HG03521 (cell line): Measurements from ENCODE around the gene RIN1.

Source experiments
- ATAC-seq: cut with Tn5 transposase; IDR thresholded peaks from one replicate; pipeline ENCODE4 v1.9.1; 2021; ENCODE audit warnings: mild to moderate bottlenecking, moderate library complexity; ENCODE audit not compliant: unreplicated experiment

Gene RIN1

DNA sequence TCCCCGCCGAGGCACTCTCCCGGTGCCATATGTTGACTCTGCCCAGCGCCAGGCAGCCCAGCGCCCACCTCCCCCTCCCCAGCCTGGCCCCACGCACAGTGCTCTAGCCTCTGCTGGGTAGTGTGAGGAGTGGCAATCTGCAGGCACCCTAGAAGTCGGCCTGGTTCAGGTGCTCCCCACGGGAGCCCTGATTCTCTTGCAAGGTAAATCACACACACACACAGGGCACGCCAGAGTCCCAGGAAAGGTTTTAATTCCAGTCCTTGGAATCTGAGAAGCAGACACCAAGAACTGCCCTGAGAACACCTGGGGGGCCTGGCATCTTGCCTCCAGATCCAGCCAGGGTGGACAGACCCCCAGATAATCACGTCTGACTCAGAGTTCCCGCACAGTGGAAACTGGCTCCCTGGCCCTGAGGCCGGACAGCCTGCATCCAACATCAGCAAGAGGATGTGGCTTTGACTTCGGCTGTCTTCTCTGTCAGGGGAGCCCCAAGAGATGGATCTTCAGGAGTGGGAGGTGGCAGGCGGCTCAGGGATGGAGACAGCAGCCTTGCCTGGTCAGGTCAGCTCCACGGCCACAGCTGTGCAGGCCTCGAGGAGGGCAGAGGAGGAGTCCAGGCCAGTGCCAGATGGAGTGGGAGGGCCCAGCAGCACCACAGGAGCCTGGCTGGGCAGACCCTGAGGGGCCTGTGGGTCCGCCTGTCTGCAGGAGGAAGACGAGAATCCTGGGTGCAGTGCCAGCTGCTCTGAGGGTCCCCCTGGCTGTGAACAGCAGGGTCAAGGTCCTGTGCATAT is 1.1 kb upstream of the RIN1 start:
- ATAC-seq: no peak

DNA sequence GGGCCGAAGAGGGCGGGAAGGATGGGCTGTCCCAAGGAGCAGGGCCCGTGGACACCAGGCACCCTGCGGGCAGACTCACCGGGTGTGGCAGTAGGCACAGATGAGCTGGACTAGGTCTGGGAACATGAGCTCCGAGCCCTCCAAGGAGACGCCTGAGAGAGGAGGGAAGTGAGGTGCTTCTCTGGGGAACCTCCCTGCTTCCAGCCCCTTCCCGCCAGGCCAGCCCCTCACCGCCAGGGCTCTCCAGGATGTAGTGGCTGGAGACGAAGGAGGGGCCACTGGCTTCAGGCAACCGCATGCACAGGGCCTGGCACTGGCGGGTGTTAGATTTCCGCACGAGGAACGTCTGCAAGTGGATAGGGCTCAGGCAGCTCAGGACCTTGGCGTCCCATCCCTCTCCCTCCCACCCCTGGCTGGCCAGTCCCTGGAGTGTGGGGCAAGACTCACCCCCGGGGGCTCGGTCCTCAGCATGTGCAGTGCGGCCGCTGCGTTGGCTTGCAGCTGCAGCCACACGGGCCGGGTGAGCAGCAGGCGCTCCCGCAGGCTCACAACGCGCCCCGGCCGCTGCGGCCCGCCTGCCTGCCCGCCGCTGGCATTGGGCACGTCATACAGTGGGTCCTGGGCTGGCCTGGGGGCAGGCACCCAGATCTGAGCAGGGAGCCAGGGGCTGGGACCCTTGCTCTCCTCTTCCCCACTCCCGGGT is 552 bp downstream of the RIN1 start:
- ATAC-seq: no peak

DNA sequence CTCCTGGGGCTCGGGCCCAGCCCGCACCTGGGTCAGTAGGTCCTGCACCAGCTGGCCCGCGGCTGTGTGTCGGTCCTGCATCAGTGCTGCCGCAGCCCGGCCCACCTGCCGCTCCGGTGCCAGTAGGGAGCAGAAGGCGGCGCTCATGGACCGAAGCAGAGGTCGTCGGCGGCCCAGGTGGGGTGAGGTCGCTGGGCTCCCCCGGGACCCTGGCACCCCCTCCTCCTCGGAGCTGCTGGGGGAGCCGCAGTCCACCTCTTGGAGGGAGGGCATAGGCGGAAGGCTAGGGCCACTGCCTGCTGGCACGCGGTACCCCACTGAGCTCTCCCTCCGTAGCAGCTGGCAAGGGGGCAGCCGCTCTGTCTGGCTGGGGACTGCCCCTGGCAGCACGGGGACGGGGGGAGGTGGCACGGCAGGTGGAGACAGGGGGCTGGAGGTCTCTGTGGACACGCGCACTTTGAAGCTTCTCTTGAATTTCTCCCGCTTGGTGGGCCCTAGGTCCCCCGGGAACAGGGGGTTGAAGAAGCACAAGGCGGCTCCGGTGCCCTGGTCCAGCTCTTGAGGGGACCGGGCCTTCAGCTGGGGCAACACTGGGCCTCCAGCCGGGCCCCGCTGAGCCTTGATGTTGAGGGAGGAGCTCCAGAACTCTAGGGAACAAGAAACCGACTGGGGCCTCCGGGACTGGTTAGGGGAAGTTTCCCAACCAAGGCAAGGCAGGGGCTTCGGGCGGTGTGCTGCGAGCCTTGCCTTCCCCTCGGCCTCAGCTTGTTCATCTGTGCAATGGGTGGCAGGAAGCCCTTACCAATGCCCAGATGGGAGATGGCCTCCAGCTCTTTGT is 1.4 kb downstream of the RIN1 start:
- ATAC-seq: no peak

DNA sequence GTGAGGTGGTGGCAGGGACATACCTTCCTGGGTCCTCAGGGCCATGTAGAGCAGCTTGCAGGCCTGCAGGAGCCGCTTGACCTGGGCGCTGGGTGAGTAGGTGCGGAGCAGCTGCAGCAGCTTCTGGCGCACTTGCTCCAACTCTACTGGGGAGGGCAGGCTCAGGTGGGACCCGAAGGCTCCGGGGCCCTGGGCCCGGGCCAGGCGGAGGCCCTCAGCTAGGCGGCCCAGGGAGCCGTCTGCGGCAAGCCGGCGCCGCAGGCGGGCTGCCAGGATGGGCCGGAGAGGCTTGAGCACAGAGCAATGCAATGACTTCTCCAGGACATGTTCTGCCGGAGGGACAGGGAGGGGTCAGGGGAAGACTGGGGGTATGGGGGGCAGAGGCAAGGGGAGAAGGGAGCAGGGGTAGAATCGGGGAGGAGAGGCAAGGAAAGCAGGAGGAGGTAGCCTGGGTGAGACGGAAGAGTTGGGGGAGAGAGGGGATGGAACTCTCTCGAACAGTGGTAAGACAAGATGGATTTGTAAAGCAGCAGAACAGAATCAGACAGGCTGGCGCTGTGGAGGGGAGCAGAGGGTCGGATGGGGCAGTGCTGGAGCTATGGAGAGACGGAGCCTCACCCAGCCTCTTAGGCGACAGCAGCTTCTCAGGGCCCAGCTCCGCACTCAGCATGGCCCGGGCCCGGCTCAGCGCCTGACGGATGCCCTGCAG is 2.2 kb downstream of the RIN1 start:
- ATAC-seq: no peak

DNA sequence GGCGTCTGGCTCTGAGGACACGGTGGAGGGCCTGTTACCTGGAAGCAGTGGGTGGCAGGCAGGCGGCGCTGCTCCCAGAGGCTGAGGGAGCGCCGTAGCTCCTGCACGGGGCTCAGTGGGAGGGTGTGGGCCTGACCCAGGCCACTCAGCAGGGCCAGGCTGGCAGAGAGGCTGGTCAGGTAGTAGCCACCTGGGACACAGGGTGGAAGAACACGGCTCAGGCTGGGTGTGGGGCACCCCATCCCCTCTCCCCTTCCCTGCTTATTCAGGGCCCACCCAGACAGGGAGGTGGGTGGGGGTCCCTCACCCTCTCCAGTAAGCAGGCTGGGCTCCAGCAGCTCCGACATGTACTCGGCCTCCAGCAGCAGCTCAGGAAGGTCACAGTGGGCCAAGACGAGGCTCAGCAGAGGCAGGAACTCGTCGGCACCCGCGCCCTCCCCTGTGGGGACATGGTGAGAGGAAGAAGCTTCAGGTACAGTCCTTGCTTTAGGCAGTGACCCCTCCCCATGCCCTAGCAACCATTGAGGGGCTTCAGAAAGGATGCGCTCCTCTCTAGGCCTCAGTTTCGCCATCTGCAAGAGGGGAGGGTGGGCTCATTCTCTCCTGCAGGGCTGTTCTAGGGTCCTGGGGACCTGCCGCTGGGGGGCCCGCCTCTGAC is 2.9 kb downstream of the RIN1 start:
- no peak for ATAC-seq

DNA sequence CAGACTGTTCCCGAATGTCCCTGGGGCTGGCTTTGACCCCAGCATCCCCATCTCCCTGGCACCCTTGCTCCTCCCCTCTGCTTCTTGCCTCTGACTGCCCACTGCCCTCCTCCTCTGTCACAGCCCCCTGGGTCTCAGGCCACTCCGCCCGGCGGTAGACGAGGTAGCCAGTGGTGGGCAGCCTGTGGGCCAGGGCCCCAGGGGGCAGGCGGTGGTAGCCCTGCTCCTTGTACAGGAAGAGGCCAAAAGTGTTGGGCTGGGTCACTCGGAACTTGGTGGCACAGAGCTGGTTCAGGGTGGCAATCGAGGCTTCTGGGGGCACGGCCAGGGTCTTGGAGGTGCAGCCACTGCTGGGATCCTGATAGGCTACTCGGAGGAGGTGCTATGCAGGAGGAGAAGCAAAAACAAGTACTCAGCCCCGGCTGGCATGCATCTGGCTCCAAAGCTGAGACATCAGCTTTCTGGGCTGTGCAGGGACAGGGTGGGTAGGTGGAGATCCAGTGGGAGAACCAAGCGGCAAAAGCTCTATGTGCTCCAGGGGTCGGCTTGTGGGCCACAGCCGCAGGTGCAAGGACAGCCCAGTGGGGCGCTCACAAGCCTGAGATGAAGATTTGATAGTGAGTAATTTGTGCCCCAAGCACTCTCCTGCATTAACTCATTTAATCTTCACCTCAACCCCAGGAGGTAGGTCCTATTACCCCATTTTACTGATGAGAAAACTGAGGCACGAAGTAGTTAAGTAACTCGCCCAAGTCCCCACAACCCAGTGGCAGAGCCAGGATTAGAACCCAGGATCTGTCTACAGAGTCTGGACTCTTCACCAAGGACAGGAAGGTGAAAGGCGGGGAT is 3.6 kb downstream of the RIN1 start:
- ATAC-seq: no peak

DNA sequence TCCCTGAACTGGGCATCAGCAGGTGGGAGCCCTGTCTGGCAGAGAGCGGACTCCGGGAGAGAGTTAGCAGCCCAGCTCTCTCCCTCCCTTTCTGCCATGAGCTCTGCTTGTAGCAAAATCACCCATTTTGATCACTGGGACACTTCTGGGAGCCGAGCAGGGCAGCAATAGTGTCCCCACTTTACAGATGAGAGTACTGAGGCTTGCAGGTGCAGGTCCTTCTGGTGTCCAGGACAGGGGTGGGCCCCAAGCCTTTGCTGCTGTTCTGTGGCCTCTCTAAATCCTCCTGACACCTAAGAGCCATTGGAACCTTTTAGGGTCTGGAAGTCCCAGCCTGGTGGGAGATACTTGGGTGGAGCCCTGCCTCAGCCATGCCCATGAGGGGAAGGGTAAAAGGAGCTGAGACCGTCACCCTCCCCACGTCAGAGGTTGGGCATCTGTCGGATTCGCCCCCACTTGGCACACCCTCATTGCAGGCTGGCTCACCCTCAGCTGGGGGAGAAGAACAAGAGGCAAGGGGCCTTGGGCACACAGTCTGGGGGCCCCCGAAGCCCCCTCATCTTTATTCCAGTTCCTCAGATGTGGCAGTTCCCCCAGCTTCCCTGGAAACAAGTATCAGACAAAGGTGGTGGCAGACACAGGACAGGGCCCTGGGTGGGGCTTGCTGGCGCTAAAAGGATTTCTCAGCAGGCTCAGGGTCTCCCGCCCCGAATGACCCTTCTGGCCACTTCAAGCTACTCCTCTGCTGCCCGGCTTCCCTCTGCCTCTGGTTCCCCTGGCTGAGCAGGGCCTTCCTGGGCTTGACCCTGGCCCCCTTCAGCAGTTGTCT is 4.5 kb downstream of the RIN1 start:
- no peak for ATAC-seq

DNA sequence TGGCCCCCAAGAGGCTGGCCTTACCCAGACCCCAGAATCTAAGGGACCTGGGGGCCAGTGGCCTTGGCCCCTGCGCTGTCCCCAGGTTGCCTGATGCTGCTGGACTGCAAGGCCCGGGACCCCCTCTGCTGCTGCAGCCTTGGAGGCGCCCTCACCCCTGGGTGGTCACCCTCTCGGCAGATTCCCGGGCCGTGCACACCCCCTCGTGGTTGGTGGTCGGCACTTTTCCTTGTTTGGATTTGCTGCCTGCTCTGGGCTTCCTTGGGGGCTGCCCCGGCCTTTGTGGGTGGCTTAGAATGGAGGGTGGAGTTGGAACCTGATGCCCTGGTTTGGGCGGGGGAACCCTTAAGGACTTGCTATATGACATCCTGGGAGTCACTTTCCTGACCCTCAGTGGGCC is 5.3 kb downstream of the RIN1 start:
- no peak for ATAC-seq

DNA sequence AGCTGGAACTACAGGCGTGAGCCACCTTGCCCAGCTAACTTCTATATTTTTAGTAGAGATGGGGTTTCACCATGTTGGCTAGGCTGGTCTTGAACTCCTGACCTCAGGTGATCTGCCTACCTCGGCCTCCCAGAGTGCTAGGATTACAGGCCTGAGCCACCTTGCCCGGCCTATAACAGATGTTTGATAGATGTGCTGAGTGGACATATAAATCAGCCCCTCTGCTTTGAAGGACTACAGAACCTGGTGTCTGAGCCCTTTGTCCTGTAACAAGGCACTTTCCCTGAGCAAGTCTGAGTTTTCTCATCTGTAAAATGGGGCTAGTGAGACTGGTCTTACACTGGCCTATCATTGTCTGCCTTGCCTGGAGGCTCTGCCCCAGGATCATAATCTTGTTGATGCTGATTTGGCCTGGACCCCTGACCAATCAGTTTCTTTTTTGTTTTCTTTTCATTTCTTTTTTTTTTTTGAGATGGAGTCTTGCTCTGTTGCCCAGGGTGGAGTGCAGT is 7.0 kb downstream of the RIN1 start:
- ATAC-seq: no peak

DNA sequence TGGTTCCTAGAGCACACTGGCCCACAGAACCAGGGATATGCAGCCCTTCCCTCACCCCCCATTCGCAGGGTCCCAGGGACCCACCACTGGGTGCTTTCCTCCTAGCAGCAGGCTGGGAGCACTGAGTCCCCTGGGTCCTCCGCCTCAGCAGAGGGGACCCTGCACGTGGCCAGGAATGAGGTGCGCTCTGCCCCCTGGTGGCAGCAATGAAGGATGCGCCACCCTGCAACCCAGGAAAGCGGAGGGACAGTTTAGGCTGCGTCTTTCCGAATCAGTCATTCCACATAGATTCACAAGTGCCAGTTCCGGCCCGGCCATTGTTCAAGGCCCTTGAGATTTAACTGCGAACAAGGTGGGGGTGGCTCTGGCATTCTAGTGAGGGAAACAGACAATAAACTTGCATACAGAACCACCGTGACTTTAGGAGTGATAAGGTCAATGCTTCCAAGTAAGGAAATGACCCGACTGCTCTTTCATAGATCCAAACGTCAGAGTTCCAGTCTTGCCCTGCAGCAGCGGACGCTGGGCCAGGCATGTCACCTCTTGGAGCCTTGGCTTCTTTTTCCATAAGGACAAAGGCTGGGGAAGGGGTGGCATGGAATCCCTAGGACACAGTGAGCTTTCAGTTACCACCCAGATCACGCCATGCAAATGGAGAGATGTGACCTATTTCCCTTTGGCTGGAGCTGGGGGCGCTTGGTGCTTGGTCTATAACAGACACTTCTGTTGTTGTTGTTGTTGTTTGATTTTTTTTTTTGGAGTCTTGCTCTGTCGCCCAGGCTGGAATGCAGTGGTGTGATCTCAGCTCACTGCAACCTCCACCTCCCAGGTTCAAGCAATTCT is 7.7 kb downstream of the RIN1 start:
- ATAC-seq: no peak

DNA sequence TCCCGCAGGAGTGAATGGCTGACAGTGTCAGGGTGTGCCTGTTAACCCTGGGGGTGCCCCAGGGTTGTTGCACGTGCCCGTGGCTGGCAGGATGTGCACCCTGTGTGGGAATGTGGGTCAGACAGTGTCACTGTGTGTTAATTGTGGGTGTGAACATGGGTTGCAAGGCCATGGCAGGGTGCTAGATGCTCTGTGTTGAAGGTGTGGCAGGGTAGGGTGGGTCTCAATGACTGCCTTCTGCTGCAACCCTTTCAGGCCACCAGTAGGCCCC is 8.3 kb downstream of the RIN1 start:
- ATAC-seq: no peak

DNA sequence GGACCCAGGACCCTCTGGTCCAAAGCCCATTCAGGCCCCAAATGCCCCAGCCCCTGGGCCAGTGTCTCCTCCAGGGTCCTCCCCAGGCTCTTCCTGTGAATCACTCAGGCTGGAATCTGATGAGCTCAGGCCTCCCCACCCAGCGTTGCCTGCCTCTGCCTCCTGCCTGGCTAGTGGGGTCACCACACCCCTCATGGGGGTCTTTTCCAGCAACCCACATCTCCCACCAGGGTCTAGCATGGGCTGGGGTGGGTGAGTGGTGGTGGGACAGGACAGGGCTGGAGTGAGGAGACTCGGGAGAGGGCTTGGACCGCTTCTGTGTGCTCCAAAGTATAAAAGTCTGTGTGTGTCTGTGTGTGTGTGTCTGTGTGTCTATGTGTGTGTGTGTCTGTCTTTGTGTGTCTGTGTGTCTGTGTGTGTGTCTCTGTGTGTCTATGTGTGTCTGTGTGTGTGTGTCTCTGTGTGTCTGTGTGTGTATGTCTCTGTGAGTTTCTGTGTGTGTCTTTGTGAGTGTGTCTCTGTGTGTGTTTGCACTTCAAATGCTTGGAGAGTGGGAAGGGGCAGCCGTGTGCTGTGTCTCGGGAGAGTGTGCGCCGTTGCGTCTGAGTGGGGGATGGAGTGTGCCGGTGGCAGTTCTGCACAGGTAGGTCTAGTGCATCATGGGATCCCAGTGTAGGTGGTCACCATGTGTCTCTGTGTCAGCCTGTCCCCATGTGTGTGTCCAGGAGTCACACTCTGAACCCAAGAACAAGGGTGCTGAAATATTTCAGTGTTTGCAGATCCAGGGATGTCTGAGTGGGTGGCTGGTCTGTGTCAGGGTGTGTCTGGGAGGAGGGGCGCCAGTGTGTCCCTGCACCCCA is 8.8 kb downstream of the RIN1 start:
- no peak for ATAC-seq

DNA sequence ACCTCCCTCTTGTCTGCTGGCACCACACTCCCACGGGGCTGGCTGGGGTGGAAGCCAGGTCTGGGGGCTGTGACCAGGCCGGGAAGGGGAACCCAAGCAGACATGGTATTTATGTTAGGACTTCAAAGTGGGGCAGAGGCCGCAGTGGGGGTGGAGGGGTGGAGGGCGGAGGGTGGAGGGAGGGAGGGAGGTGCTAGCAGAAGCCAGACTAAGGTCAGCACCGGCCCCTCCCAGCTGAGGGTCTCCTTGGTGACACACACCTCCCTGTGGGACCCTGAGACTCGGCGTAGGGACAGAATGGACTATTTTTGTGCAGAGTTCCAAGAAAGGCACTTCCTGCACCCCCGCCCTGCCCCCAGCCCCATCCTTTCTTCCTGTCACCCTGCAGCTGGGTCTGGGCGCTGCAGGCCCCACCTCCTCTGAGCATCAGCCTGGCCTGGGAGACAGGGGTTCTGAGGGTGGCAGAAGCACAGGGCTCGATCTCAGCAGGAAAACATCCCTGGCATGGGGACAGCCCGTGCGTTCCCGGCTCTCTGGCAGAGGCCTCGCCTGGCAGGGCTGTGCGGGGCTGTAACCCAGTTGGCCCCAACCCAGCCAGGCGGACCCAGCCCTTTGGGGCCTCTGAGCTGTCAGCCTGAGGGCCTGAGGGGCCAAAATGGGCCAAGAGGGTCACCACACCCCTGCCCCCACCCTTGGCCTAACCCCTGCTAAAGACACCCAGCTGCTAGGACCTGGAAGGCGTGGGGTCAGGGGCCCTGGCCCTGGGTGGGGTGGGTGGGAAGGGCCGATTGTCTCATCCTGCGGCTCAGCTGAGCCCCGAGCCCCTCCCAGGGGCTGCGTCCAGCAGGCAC is 9.7 kb downstream of the RIN1 start:
- no peak for ATAC-seq

DNA sequence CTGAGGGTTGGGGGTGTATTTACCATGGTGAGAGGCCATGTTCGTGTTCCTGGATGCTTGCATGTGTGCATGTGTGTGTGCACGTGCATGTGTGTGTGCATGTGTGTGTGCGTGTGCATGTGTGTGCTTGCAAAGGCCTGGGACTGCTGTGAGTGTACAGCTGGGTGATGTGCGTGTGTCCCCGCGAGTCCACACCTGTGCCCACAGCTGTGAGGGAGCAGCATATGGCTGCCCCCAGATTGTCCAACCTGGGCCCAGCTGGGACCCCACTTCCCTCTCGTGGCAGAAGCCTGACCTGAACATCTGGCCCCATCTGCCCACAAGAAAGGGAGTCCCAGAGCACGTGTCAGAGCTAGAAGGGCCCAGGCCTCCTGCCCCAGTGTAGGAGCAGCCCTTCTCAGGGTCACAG is 11.0 kb downstream of the RIN1 start:
- ATAC-seq: no peak

DNA sequence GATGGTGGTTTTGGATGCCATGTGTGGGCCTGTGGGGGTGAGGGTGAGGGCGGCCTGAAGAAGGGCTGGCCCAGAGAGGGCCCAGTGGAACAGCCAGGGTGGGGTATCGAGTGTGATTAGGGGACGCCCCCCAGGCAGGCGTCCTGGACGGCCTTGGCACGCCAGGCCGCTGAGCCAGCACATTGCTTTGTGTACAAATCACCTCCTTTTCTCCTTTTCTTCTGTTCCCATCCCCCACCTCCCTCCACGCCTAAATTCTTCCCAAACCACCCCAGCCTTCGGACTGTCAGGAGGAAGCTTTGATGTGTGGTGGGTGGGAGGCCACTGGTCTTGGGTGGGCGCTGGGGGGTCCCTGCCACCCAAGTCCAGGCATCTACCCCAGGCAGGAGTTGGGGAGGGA is 11.6 kb downstream of the RIN1 start:
- ATAC-seq: no peak

DNA sequence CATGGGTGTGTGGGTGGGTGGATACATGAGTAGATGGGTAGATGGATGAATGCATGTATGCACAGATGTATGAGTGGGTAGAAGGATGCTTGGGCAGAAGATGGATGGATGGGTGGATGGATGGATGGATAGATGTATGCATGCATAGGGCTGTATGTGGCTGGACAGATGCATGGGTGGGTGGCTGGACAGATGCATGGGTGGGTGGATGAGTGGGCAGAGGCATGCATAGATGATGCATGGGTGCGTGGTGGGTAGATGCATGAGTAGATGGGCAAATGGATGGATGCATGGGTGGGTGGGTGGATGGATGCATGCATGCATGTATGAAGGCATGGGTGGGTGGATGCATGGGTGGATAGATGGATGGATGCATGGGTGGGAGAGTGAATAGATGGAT is 12.6 kb downstream of the RIN1 start:
- no peak for ATAC-seq
